Measurements from ENCODE around the gene MAP1LC3A. TPM values are rescaled to one million over a fixed set of nuclear protein-coding genes. Genes with fewer than 3 reads are reported as not detected.
A peak's percentile ranks its signal among the peaks of the same experiment; 100 is the strongest.
"Not testable (repeated sequence)": the region's sequence is repeated elsewhere in the genome, so short reads cannot be mapped to it uniquely, and the experiment has no call there.

The MAP1LC3A gene
- total and polyA plus RNA-seq, 4 donors, result 4.9 to 38.8 (median 12.7) TPM

DNA sequence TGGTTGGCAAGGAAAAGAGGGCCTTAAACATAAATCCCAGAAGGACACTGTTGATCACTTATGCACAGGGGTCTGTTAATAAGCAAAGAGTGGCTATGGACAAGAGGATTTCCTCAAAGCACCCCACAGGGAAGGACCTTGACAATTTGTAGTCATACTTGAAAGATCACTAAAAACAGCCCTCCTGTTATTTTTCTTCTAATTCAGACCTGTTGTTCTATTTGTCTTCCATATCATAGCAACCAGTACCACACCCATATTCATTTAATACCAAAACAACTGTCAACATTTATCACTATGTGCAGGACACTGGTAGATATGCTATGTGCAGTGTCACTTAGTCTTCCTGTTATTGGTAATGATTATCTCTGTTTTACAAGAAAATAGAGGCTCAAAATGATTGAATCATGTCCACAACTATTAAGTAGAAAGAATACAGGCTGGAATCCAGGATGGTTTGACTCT is 45.5 kb upstream of the MAP1LC3A start:
- Histone ChIP-seq H3K9ac (ENCODE audit: low read depth in 1 of 2, low read length in 2 of 2) (no peak overlapping the region), H3K27me3 (ENCODE audit: control insufficient read depth in 4 of 4, insufficient read depth in 4 of 4, low read length in 3 of 4) (no peaks in the 10 kb centered on the region), H3K27ac (ENCODE audit: low read depth in 1 of 2, low read length in 2 of 2) (peak overlapping the region in 1 of 2 donors; percentile 7), H3K9me3 (ENCODE audit: control insufficient read depth in 4 of 4, low read length in 3 of 4) (no peaks in the 10 kb centered on the region), H3K4me1 (ENCODE audit: control insufficient read depth in 4 of 4, insufficient read depth in 4 of 4, low read length in 3 of 4) (peaks cover 12 to 52% (median 37%) of the 10 kb centered on the region in 4 donors), H3K4me3 (ENCODE audit: low read depth in 1 of 3, low read length in 3 of 3) (no peak overlapping the region), H3K36me3 (ENCODE audit: control insufficient read depth in 4 of 4, insufficient read depth in 3 of 4, low read depth in 1 of 4, low read length in 3 of 4) (peaks cover 4 to 18% (median 8%) of the 10 kb centered on the region in 4 donors)
- DNase-seq (ENCODE audit: low spot score), result no peak
- TF ChIP-seq NR2F2 (IDR thresholded peaks at IDR 0.05) (no peak), REST (IDR thresholded peaks at IDR 0.05) (no peak)
- TF ChIP-seq, protein P1, sequence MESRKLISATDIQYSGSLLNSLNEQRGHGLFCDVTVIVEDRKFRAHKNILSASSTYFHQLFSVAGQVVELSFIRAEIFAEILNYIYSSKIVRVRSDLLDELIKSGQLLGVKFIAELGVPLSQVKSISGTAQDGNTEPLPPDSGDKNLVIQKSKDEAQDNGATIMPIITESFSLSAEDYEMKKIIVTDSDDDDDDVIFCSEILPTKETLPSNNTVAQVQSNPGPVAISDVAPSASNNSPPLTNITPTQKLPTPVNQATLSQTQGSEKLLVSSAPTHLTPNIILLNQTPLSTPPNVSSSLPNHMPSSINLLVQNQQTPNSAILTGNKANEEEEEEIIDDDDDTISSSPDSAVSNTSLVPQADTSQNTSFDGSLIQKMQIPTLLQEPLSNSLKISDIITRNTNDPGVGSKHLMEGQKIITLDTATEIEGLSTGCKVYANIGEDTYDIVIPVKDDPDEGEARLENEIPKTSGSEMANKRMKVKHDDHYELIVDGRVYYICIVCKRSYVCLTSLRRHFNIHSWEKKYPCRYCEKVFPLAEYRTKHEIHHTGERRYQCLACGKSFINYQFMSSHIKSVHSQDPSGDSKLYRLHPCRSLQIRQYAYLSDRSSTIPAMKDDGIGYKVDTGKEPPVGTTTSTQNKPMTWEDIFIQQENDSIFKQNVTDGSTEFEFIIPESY (IDR thresholded peaks at IDR 0.05), result no peak

DNA sequence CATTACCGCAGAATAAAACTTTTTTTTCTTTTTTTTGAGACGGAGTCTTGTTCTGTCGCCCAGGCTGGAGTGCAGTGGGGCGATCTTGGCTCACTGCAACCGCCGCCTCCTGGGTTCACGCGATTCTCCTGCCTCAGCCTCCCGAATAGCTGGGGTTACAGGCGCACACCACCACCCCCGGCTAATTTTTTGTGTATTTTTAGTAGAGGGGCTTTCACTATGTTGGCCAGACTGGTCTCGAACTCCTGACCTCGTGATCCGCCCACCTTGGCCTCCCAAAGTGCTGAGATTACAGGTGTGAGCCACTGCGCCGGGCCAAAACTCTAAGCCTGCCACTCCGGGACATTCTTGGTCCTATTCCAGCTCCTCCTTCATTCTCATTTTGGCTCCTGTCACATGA is 44.5 kb upstream of the MAP1LC3A start:
- H3K4me1 ChIP-seq (ENCODE audit: control insufficient read depth in 4 of 4, insufficient read depth in 4 of 4, low read length in 3 of 4), result peaks cover 12 to 52% (median 37%) of the 10 kb centered on the region in 4 donors
- 83% methylated on average over 17 of the region's 17 CpGs for WGBS
- not testable (repeated sequence) for H3K9ac ChIP-seq (ENCODE audit: low read depth in 1 of 2, low read length in 2 of 2); H3K4me3 ChIP-seq (ENCODE audit: low read depth in 1 of 3, low read length in 3 of 3); H3K27ac ChIP-seq (ENCODE audit: low read depth in 1 of 2, low read length in 2 of 2); H3K27me3 ChIP-seq (ENCODE audit: control insufficient read depth in 4 of 4, insufficient read depth in 4 of 4, low read length in 3 of 4); H3K9me3 ChIP-seq (ENCODE audit: control insufficient read depth in 4 of 4, low read length in 3 of 4); DNase-seq (ENCODE audit: low spot score); H3K36me3 ChIP-seq (ENCODE audit: control insufficient read depth in 4 of 4, insufficient read depth in 3 of 4, low read depth in 1 of 4, low read length in 3 of 4)

DNA sequence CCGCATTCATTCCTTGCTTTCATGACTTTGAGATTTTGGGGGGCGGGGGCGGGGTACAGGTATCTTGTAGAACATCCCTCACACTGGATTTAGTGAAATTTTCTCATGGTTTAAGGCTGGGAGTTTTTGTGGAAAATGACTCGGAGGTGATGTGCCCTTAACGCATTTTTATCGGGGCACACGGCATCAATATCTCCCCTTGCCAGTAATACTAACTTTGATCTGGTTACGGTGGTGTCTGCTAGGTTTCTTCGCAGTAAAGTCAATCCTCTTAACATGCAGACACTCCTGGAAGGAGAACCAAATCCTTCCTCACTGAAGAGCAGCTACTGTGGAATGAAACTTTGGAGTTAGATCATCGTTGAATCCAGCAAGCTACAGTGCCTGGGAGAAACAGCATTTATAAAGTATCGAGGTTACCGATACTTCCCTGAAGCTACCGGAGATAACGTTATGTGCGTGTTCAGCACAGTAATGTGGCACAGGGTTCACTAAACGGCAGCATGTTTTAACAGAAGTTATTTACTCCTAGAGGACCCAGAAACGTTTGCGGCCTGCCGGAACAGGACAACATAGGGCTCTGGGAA is 43.5 kb upstream of the MAP1LC3A start:
- Histone ChIP-seq H3K9ac (ENCODE audit: low read depth in 1 of 2, low read length in 2 of 2) (peak overlapping the region; percentile 5 to 42), H3K27me3 (ENCODE audit: control insufficient read depth in 4 of 4, insufficient read depth in 4 of 4, low read length in 3 of 4) (no peaks in the 10 kb centered on the region), H3K9me3 (ENCODE audit: control insufficient read depth in 4 of 4, low read length in 3 of 4) (no peaks in the 10 kb centered on the region), H3K4me3 (ENCODE audit: low read depth in 1 of 3, low read length in 3 of 3) (peak overlapping the region; percentile 84 to 88 (median 85)), H3K4me1 (ENCODE audit: control insufficient read depth in 4 of 4, insufficient read depth in 4 of 4, low read length in 3 of 4) (peaks cover 12 to 52% (median 37%) of the 10 kb centered on the region in 4 donors), H3K27ac (ENCODE audit: low read depth in 1 of 2, low read length in 2 of 2) (peak overlapping the region; percentile 88 to 92), H3K36me3 (ENCODE audit: control insufficient read depth in 4 of 4, insufficient read depth in 3 of 4, low read depth in 1 of 4, low read length in 3 of 4) (peaks cover 0 to 6% (median 4%) of the 10 kb centered on the region in 4 donors)
- no peak for DNase-seq (ENCODE audit: low spot score)
- WGBS, result 29% methylated on average over 19 of the region's 19 CpGs
- no peak for TF ChIP-seq REST (IDR thresholded peaks at IDR 0.05)
- TF ChIP-seq MAX (IDR thresholded peaks at IDR 0.05), result no peak
- no peak for TF ChIP-seq EGR1 (IDR thresholded peaks at IDR 0.05; ENCODE audit: low read depth in 2 of 2)
- no peak for TF ChIP-seq GABPA (IDR thresholded peaks at IDR 0.05 in 1 of 2, conservative IDR thresholded peaks at IDR 0.05 in 1 of 2)
- no peak for TF ChIP-seq HNF4A (conservative IDR thresholded peaks at IDR 0.05)
- no peak for TF ChIP-seq ATF3 (IDR thresholded peaks at IDR 0.05)
- TF ChIP-seq HNF4G (IDR thresholded peaks at IDR 0.05), result no peak
- TF ChIP-seq TAF1 (conservative IDR thresholded peaks at IDR 0.05), result no peak
- TF ChIP-seq, protein P2, sequence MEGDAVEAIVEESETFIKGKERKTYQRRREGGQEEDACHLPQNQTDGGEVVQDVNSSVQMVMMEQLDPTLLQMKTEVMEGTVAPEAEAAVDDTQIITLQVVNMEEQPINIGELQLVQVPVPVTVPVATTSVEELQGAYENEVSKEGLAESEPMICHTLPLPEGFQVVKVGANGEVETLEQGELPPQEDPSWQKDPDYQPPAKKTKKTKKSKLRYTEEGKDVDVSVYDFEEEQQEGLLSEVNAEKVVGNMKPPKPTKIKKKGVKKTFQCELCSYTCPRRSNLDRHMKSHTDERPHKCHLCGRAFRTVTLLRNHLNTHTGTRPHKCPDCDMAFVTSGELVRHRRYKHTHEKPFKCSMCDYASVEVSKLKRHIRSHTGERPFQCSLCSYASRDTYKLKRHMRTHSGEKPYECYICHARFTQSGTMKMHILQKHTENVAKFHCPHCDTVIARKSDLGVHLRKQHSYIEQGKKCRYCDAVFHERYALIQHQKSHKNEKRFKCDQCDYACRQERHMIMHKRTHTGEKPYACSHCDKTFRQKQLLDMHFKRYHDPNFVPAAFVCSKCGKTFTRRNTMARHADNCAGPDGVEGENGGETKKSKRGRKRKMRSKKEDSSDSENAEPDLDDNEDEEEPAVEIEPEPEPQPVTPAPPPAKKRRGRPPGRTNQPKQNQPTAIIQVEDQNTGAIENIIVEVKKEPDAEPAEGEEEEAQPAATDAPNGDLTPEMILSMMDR (IDR thresholded peaks at IDR 0.05; ENCODE audit: low read depth, low read length, missing input control), result no peak
- no peak for TF ChIP-seq NR2F2 (IDR thresholded peaks at IDR 0.05)
- no peak for TF ChIP-seq YY1 (IDR thresholded peaks at IDR 0.05)
- no peak for TF ChIP-seq FOXA2 (IDR thresholded peaks at IDR 0.05)

All from liver (tissue), 9 donors.